Kidney epithelial cell (primary cell): ENCODE measurements around the gene LHPP. TPM values are rescaled to one million over a fixed set of nuclear protein-coding genes. Genes with fewer than 3 reads are reported as not detected.

ENCODE experiments used
- DNase-seq: peaks from one replicate; pipeline ENCODE4 v3.0.0-alpha.2; 2010; ENCODE audit warnings: low read depth
- H3K27me3 ChIP-seq: 2 replicates; pipeline ENCODE4 v1.6.0; 2011; ENCODE audit warnings: low read length; ENCODE audit not compliant: control insufficient read depth, insufficient read depth
- H3K36me3 ChIP-seq: 2 replicates; pipeline ENCODE4 v1.5.1; 2011; ENCODE audit warnings: low read length; ENCODE audit not compliant: control insufficient read depth, insufficient read depth
- H3K4me3 ChIP-seq: 2 replicates; pipeline ENCODE4 v1.5.1; 2011; ENCODE audit warnings: low read depth, mild to moderate bottlenecking, control low read depth, low read length
- CTCF ChIP-seq: IDR thresholded peaks from 2 replicates; pipeline ENCODE4 v1.5.1; 2011; ENCODE audit warnings: mild to moderate bottlenecking, moderate library complexity, low read length, control low read depth, inconsistent platforms; ENCODE audit not compliant: insufficient read depth, poor library complexity, severe bottlenecking
- total RNA-seq: library from RNA; depleted of rRNA; stranded (reverse); fragments of >200 nt; gene quantifications from 2 replicates; pipeline ENCODE4 v1.2.3, GENCODE V29; 2015

LHPP gene
- total RNA-seq, 1 donor from 2014 or later, result 6.3 TPM

- peaks cover 7% of the 10 kb centered on the region for H3K27me3 ChIP-seq
- no peaks in the 10 kb centered on the region for H3K36me3 ChIP-seq
- DNase-seq, result no peak
- H3K4me3 ChIP-seq, result no peak overlapping the region
- no peak for TF ChIP-seq CTCF
Observed at GRCh38 chr10:124611738-124612137, 150.1 kb downstream of the LHPP start.

- H3K27me3 ChIP-seq, result peaks cover 2% of the 10 kb centered on the region
- no peak overlapping the region for H3K4me3 ChIP-seq
- no peak for DNase-seq
- no peak for TF ChIP-seq CTCF
- H3K36me3 ChIP-seq, result no peaks in the 10 kb centered on the region
Observed at GRCh38 chr10:124612611-124613498, 151.2 kb downstream of the LHPP start.

- no peak for TF ChIP-seq CTCF
- no peaks in the 10 kb centered on the region for H3K36me3 ChIP-seq
- no peaks in the 10 kb centered on the region for H3K27me3 ChIP-seq
- H3K4me3 ChIP-seq, result no peak overlapping the region
- no peak for DNase-seq
Observed at GRCh38 chr10:124614003-124614659, 152.5 kb downstream of the LHPP start.

- Histone ChIP-seq H3K36me3 (no peaks in the 10 kb centered on the region), H3K4me3 (no peak overlapping the region), H3K27me3 (no peaks in the 10 kb centered on the region)
- DNase-seq, result no peak
- no peak for TF ChIP-seq CTCF
Observed at GRCh38 chr10:124615259-124615658, 153.6 kb downstream of the LHPP start.

GRCh38 chr10:124616040-124616835, 154.6 kb downstream of the LHPP start:
- no peaks in the 10 kb centered on the region for H3K27me3 ChIP-seq
- no peaks in the 10 kb centered on the region for H3K36me3 ChIP-seq
- no peak for TF ChIP-seq CTCF
- H3K4me3 ChIP-seq, result no peak overlapping the region
- DNase-seq, result no peak
